Tibial artery (tissue), 4 donors: ENCODE results near the gene MTHFD2.

Source experiments
- DNase-seq, 2 donors: peaks; one replicate each; pipeline ENCODE4 v3.0.0-alpha.2; 2019
- H3K27ac ChIP-seq, 2 donors: fragments of 200-600 bp; sonication (generic) in 1 of 2; 1 replicate in 1 of 2; 2 replicates in 1 of 2; pipeline ENCODE4 v1.5.1; 2018 to 2019; ENCODE audit warnings: mild to moderate bottlenecking in 1 of 2
- H3K27me3 ChIP-seq, 2 donors: fragments of 200-600 bp; sonication (generic) in 1 of 2; one replicate each; pipeline versions ENCODE4 v1.5.1 to v1.6.0; 2016 to 2019
- H3K36me3 ChIP-seq, 3 donors: fragments of 200-600 bp; sonication (generic) in 2 of 3; one replicate each; pipeline ENCODE4 v1.5.1; 2016 to 2019; ENCODE audit warnings: mild to moderate bottlenecking in 2 of 3
- H3K4me1 ChIP-seq, 4 donors: fragments of 200-600 bp; sonication (generic) in 2 of 4; 1 replicate in 3 of 4; 2 replicates in 1 of 4; pipeline ENCODE4 v1.5.1; 2016 to 2019
- H3K4me3 ChIP-seq, 2 donors: fragments of 200-600 bp; sonication (generic) in 1 of 2; 1 replicate in 1 of 2; 2 replicates in 1 of 2; pipeline ENCODE4 v1.5.1; 2018 to 2019; ENCODE audit warnings: mild to moderate bottlenecking in 2 of 2
- H3K9me3 ChIP-seq, 3 donors: fragments of 200-600 bp; sonication (generic) in 1 of 3; one replicate each; pipeline ENCODE4 v1.5.1; 2016 to 2019
- CTCF ChIP-seq, 2 experiments: fragments of 200-600 bp in 1 of 2; fragments of 450-650 bp in 1 of 2; IDR thresholded peaks; one replicate each; pipeline ENCODE4 v1.5.1; 2017 to 2019; ENCODE audit warnings: antibody characterized with exemption in 2 of 2, mild to moderate bottlenecking in 1 of 2, moderate library complexity in 1 of 2
- intact Hi-C: fragments of 100-400 bp; cut with DNase I; formaldehyde crosslinking; loops from one replicate; pipeline ENCODE4 v1.15.0; 2023; ENCODE audit warnings: low total_unique reads

Gene MTHFD2

GRCh38 chr2:74252036-74252435 lies 53.6 kb downstream of the MTHFD2 start:
- H3K36me3 ChIP-seq: peaks cover 0 to 8% (median 0%) of the 10 kb centered on the region in 3 donors
- no peak for TF ChIP-seq CTCF (IDR thresholded peaks at IDR 0.05)
- no peak overlapping the region for H3K27ac ChIP-seq
- H3K27me3 ChIP-seq: no peaks in the 10 kb centered on the region
- no peak overlapping the region for H3K4me3 ChIP-seq
- DNase-seq: peak in 1 of 2 donors; percentile 48
- H3K9me3 ChIP-seq: no peaks in the 10 kb centered on the region
- peaks cover 0 to 21% (median 10%) of the 10 kb centered on the region in 4 donors for H3K4me1 ChIP-seq
- intact Hi-C loops: no loop called here

GRCh38 chr2:74252862-74253261 lies 54.4 kb downstream of the MTHFD2 start:
- TF ChIP-seq CTCF (IDR thresholded peaks at IDR 0.05): no peak
- intact Hi-C loops: no loop called here
- H3K27me3 ChIP-seq: no peaks in the 10 kb centered on the region
- peak in 1 of 2 donors; percentile 27 for DNase-seq
- H3K36me3 ChIP-seq: peaks cover 0 to 8% (median 0%) of the 10 kb centered on the region in 3 donors
- no peak overlapping the region for H3K4me3 ChIP-seq
- H3K9me3 ChIP-seq: no peaks in the 10 kb centered on the region
- peak overlapping the region; percentile 21 to 67 for H3K27ac ChIP-seq
- H3K4me1 ChIP-seq: peaks cover 0 to 21% (median 10%) of the 10 kb centered on the region in 4 donors

- Histone ChIP-seq H3K4me1 (peaks cover 0 to 21% (median 10%) of the 10 kb centered on the region in 4 donors), H3K4me3 (no peak overlapping the region), H3K27me3 (no peaks in the 10 kb centered on the region), H3K9me3 (no peaks in the 10 kb centered on the region), H3K27ac (peak overlapping the region; percentile 21 to 67), H3K36me3 (peaks cover 0 to 11% (median 0%) of the 10 kb centered on the region in 3 donors)
- DNase-seq: no peak
- intact Hi-C loops: no loop called here
- TF ChIP-seq CTCF (IDR thresholded peaks at IDR 0.05): no peak
Measured at GRCh38 chr2:74253306-74253970, 55.0 kb downstream of the MTHFD2 start.

GRCh38 chr2:74253971-74254310 lies 55.5 kb downstream of the MTHFD2 start:
- peak in 1 of 2 donors; percentile 71 for DNase-seq
- intact Hi-C loops: no loop called here
- peak overlapping the region in 1 of 2 donors; percentile 67 for H3K27ac ChIP-seq

GRCh38 chr2:74255660-74256213 lies 57.3 kb downstream of the MTHFD2 start:
- Histone ChIP-seq H3K27me3 (no peaks in the 10 kb centered on the region), H3K36me3 (peaks cover 0 to 11% (median 0%) of the 10 kb centered on the region in 3 donors), H3K4me3 (no peak overlapping the region), H3K27ac (no peak overlapping the region), H3K9me3 (no peaks in the 10 kb centered on the region), H3K4me1 (peaks cover 0 to 21% (median 10%) of the 10 kb centered on the region in 4 donors)
- intact Hi-C loops: no loop called here
- no peak for TF ChIP-seq CTCF (IDR thresholded peaks at IDR 0.05)
- DNase-seq: peak in 1 of 2 donors; percentile 54

More at GRCh38 chr2:74253971-74254310, 55.5 kb downstream of the MTHFD2 start:
- Histone ChIP-seq H3K4me3 (no peak overlapping the region), H3K36me3 (peaks cover 0 to 11% (median 0%) of the 10 kb centered on the region in 3 donors), H3K27me3 (no peaks in the 10 kb centered on the region), H3K4me1 (peaks cover 0 to 21% (median 10%) of the 10 kb centered on the region in 4 donors), H3K9me3 (no peaks in the 10 kb centered on the region)
- no peak for TF ChIP-seq CTCF (IDR thresholded peaks at IDR 0.05)
